ENCODE results near the gene CACNA1E. TPM values are rescaled to one million over a fixed set of nuclear protein-coding genes. Genes with fewer than 3 reads are reported as not detected.
"Not testable (repeated sequence)": the region's sequence is repeated elsewhere in the genome, so short reads cannot be mapped to it uniquely, and the experiment has no call there.

CACNA1E gene
- total and polyA plus RNA-seq, 2 experiments from 2014 or later, result 1.1 to 1.7 TPM

DNA sequence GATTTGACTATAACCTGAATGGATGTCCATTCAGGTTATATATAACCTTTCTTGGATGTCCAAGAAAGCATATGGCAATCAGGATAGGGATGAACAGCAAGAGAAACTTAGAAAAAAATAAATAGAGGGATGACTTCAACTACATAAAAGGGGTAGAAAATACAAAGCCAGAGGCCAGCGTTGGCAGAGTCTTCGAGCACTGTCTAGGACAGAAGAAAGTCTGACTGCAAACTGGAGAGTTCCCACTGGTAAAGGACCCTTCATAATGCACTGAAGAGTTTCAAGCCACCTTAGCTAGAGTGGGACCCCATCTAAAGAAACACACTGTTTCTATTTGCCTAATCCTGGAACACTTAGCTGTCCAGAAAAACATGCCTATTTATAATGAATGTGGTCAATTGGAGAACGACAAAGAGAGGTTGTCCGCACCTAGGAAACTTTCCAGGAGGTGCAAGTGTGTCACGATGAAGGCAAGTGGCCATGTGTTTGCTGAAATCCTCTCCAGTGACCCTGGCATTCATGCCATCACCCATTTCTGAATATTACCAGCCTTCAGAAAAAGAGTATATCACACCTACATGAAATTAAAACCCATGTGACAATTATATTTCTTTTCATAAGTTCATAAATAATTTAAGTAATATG is 362.8 kb downstream of the CACNA1E start:
- Histone ChIP-seq H3K9me2 (replicated peaks; ENCODE audit: insufficient read depth) (no peaks in the 10 kb centered on the region), H4K20me1 (ENCODE audit: insufficient read depth, poor library complexity, severe bottlenecking) (no peaks in the 10 kb centered on the region), H3K4me1 (ENCODE audit: insufficient read depth) (no peaks in the 10 kb centered on the region), H3K27me3 (no peaks in the 10 kb centered on the region), H2AFZ (no peak overlapping the region), H3K4me3 (no peak overlapping the region), H3K27ac (no peak overlapping the region), H3K36me3 (replicated peaks; ENCODE audit: insufficient read depth, low read depth) (no peaks in the 10 kb centered on the region), H3K9me3 (ENCODE audit: low read depth) (no peaks in the 10 kb centered on the region), H3K4me2 (no peak overlapping the region), H3K79me2 (no peaks in the 10 kb centered on the region)
- TF ChIP-seq EZH2phosphoT487 (IDR thresholded peaks at IDR 0.05; ENCODE audit: low read depth, severe bottlenecking, unreplicated experiment), result no peak
- TF ChIP-seq, protein P1, sequence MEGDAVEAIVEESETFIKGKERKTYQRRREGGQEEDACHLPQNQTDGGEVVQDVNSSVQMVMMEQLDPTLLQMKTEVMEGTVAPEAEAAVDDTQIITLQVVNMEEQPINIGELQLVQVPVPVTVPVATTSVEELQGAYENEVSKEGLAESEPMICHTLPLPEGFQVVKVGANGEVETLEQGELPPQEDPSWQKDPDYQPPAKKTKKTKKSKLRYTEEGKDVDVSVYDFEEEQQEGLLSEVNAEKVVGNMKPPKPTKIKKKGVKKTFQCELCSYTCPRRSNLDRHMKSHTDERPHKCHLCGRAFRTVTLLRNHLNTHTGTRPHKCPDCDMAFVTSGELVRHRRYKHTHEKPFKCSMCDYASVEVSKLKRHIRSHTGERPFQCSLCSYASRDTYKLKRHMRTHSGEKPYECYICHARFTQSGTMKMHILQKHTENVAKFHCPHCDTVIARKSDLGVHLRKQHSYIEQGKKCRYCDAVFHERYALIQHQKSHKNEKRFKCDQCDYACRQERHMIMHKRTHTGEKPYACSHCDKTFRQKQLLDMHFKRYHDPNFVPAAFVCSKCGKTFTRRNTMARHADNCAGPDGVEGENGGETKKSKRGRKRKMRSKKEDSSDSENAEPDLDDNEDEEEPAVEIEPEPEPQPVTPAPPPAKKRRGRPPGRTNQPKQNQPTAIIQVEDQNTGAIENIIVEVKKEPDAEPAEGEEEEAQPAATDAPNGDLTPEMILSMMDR (IDR thresholded peaks at IDR 0.05; ENCODE audit: poor library complexity), result no peak
- 97% methylated on average over 5 of the region's 5 CpGs for whole genome bisulfite sequencing (ENCODE audit: low lambda C conversion rate, missing lambda C conversion rate)
- DNase-seq (ENCODE audit: low spot score), result no peak

DNA sequence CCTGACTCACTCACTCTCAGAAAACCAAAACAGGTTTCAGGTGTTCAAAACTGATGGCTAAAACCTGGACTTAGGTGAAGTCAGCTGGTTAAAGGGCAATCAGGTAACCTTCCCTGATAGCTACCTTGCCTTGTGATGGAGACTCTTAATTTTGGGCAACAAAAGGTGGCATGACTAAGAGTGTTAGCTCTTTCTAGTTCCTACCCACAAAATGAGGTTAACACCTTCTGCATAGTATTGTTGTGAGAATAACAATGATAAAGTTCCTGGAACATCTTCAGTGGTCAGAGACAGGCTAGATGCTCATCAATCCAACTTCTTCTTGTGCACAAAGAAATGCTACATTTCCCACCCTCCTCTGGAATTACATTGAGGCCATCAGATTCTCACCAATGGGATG is 363.4 kb downstream of the CACNA1E start:
- no peak overlapping the region for H3K4me2 ChIP-seq
- H3K27me3 ChIP-seq, result no peaks in the 10 kb centered on the region
- TF ChIP-seq EZH2phosphoT487 (IDR thresholded peaks at IDR 0.05; ENCODE audit: low read depth, severe bottlenecking, unreplicated experiment), result no peak
- no peaks in the 10 kb centered on the region for H3K9me3 ChIP-seq (ENCODE audit: low read depth)
- H3K4me1 ChIP-seq (ENCODE audit: insufficient read depth), result no peaks in the 10 kb centered on the region
- H3K9me2 ChIP-seq (replicated peaks; ENCODE audit: insufficient read depth), result no peaks in the 10 kb centered on the region
- H3K36me3 ChIP-seq (replicated peaks; ENCODE audit: insufficient read depth, low read depth), result no peaks in the 10 kb centered on the region
- no peaks in the 10 kb centered on the region for H4K20me1 ChIP-seq (ENCODE audit: insufficient read depth, poor library complexity, severe bottlenecking)
- H3K27ac ChIP-seq, result no peak overlapping the region
- no peak for DNase-seq (ENCODE audit: low spot score)
- no peaks in the 10 kb centered on the region for H3K79me2 ChIP-seq
- no peak overlapping the region for H2AFZ ChIP-seq
- no peak overlapping the region for H3K4me3 ChIP-seq

DNA sequence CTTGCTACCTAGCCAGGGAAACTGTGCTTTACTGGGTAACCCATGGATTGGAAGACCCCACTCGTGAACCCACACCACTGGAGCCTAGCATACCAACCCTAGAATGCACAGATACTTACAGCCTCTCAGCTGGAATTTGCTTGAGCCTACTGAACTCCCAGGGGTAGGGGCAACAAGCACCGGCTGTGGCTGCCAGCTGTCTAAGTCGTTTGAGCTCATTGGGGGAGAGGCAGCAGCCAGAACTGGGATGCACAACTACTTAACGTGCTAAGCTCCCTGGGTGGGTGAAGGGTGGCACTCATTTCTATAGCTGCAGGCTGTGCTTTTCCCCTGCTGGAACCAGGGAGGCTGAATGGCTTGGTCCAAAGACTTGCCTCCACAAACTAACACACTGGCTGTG is 365.8 kb downstream of the CACNA1E start:
- H2AFZ ChIP-seq, result no peak overlapping the region
- H3K4me2 ChIP-seq, result no peak overlapping the region
- TF ChIP-seq EZH2 (IDR thresholded peaks at IDR 0.05; ENCODE audit: borderline replicate concordance), result no peak
- TF ChIP-seq EZH2phosphoT487 (IDR thresholded peaks at IDR 0.05; ENCODE audit: low read depth, severe bottlenecking, unreplicated experiment), result no peak
- TF ChIP-seq, protein P1 (IDR thresholded peaks at IDR 0.05; ENCODE audit: poor library complexity), result no peak
- no peaks in the 10 kb centered on the region for H3K79me2 ChIP-seq
- no peak overlapping the region for H3K27ac ChIP-seq
- 77% methylated on average over 4 of the region's 4 CpGs for WGBS (ENCODE audit: low lambda C conversion rate, missing lambda C conversion rate)
- no peaks in the 10 kb centered on the region for H3K4me1 ChIP-seq (ENCODE audit: insufficient read depth)
- no peaks in the 10 kb centered on the region for H3K36me3 ChIP-seq (replicated peaks; ENCODE audit: insufficient read depth, low read depth)
- H3K4me3 ChIP-seq, result no peak overlapping the region
- H3K9me2 ChIP-seq (replicated peaks; ENCODE audit: insufficient read depth), result no peaks in the 10 kb centered on the region
- no peaks in the 10 kb centered on the region for H3K9me3 ChIP-seq (ENCODE audit: low read depth)
- H3K27me3 ChIP-seq, result no peaks in the 10 kb centered on the region
- no peaks in the 10 kb centered on the region for H4K20me1 ChIP-seq (ENCODE audit: insufficient read depth, poor library complexity, severe bottlenecking)
- DNase-seq (ENCODE audit: low spot score), result no peak

DNA sequence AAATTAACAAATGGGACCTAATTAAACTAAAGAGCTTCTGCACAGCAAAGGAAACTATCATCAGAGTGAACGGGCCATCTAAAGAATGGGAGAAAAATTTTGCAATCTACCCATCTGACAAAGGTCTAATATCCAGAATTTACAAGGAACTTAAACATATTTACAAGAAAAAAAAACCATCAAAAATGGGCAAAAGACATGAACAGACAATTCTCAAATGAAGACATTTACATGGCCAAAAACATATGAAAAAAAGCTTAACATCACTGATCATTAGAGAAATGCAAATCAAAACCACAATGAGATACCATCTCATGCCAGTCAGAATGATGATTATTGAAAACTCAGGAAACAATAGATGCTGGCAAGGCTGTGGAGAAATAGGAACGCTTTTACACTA is 370.9 kb downstream of the CACNA1E start:
- H3K9me2 ChIP-seq (replicated peaks; ENCODE audit: insufficient read depth); H3K4me2 ChIP-seq; DNase-seq (ENCODE audit: low spot score); H3K36me3 ChIP-seq (replicated peaks; ENCODE audit: insufficient read depth, low read depth); H3K79me2 ChIP-seq; H3K4me1 ChIP-seq (ENCODE audit: insufficient read depth); H3K27me3 ChIP-seq; H3K9me3 ChIP-seq (ENCODE audit: low read depth); H2AFZ ChIP-seq; H3K4me3 ChIP-seq; H3K27ac ChIP-seq; H4K20me1 ChIP-seq (ENCODE audit: insufficient read depth, poor library complexity, severe bottlenecking): not testable (repeated sequence)
- 88% methylated on average over 2 of the region's 2 CpGs for WGBS (ENCODE audit: low lambda C conversion rate, missing lambda C conversion rate)

All from hepatocyte (in vitro differentiated cells).